SU-DHL-6 (cell line): Measurements from ENCODE around the gene ZNF672.
"Not testable (repeated sequence)": the region's sequence is repeated elsewhere in the genome, so short reads cannot be mapped to it uniquely, and the experiment has no call there.

ENCODE experiments used
- H2AFZ ChIP-seq: fragments of 200-600 bp; sonication (generic); 2 replicates; pipeline ENCODE4 v1.6.1; 2014; ENCODE audit warnings: low read depth, mild to moderate bottlenecking, moderate library complexity, mixed read lengths, antibody characterized with exemption, low read length; ENCODE audit not compliant: severe bottlenecking
- H3F3A ChIP-seq: fragments of 200-600 bp; shearing (Covaris generic); 2 replicates; pipeline ENCODE4 v1.6.0; 2016; ENCODE audit warnings: antibody characterized with exemption, mild to moderate bottlenecking; ENCODE audit not compliant: insufficient read depth
- H3K27ac ChIP-seq: fragments of 200-600 bp; sonication (generic); 2 replicates; pipeline ENCODE4 v1.5.1; 2016; ENCODE audit warnings: low read depth, mild to moderate bottlenecking, low read length, moderate library complexity, mixed read lengths
- H3K27me3 ChIP-seq: fragments of 200-600 bp; sonication (generic), shearing (Covaris generic); 2 replicates; pipeline ENCODE4 v1.6.0; 2014; ENCODE audit warnings: mild to moderate bottlenecking, low read length
- H3K36me3 ChIP-seq: fragments of 200-600 bp; sonication (generic); 2 replicates; pipeline ENCODE4 v1.6.1; 2014; ENCODE audit warnings: mild to moderate bottlenecking, low read length, mixed read lengths
- H3K4me2 ChIP-seq: fragments of 300-600, 200-600 bp; shearing (Covaris generic), sonication (generic); 2 replicates; pipeline ENCODE4 v1.6.0; 2014; ENCODE audit warnings: low read length, low read depth, mild to moderate bottlenecking; ENCODE audit not compliant: poor library complexity, severe bottlenecking
- H3K4me3 ChIP-seq: fragments of 200-600 bp; sonication (generic); 2 replicates; pipeline ENCODE4 v1.5.1; 2014; ENCODE audit warnings: antibody characterized with exemption, low read length, mild to moderate bottlenecking, mixed read lengths; ENCODE audit not compliant: insufficient read depth, poor library complexity, severe bottlenecking
- H3K79me2 ChIP-seq: fragments of 200-600 bp; sonication (generic); 2 replicates; pipeline ENCODE4 v1.6.1; 2014; ENCODE audit warnings: mild to moderate bottlenecking, low read length, moderate library complexity; ENCODE audit not compliant: insufficient read depth
- H3K9ac ChIP-seq: fragments of 200-600 bp; sonication (generic); 2 replicates; pipeline ENCODE4 v1.7.0; 2014; ENCODE audit warnings: mild to moderate bottlenecking, low read length
- H3K9me2 ChIP-seq: fragments of 200-600 bp; sonication (generic); replicated peaks from 2 replicates; pipeline ENCODE4 v1.6.1; 2014; ENCODE audit warnings: low read length; ENCODE audit not compliant: insufficient read depth
- H3K9me3 ChIP-seq: fragments of 200-600 bp; sonication (generic); 2 replicates; pipeline ENCODE4 v1.6.1; 2014; ENCODE audit warnings: low read length, mixed read lengths; ENCODE audit not compliant: insufficient read depth
- H4K20me1 ChIP-seq: fragments of 200-600 bp; sonication (generic); 2 replicates; pipeline ENCODE4 v1.6.1; 2014; ENCODE audit warnings: low read depth, mild to moderate bottlenecking, antibody characterized with exemption, low read length, moderate library complexity, mixed read lengths
- CTCF ChIP-seq: fragments of 200-600 bp; sonication (generic); IDR thresholded peaks from one replicate; pipeline ENCODE4 v1.5.1; 2017; ENCODE audit warnings: antibody characterized with exemption, mild to moderate bottlenecking, low read length, moderate library complexity; ENCODE audit not compliant: insufficient read depth, poor library complexity, severe bottlenecking
- EZH2phosphoT487 ChIP-seq: fragments of 200-600 bp; sonication (generic), shearing (Covaris generic); conservative IDR thresholded peaks from 2 replicates; pipeline ENCODE4 v1.6.1; 2018; ENCODE audit warnings: mild to moderate bottlenecking, antibody characterized with exemption, low read length, moderate library complexity, mixed read lengths

Gene ZNF672

DNA sequence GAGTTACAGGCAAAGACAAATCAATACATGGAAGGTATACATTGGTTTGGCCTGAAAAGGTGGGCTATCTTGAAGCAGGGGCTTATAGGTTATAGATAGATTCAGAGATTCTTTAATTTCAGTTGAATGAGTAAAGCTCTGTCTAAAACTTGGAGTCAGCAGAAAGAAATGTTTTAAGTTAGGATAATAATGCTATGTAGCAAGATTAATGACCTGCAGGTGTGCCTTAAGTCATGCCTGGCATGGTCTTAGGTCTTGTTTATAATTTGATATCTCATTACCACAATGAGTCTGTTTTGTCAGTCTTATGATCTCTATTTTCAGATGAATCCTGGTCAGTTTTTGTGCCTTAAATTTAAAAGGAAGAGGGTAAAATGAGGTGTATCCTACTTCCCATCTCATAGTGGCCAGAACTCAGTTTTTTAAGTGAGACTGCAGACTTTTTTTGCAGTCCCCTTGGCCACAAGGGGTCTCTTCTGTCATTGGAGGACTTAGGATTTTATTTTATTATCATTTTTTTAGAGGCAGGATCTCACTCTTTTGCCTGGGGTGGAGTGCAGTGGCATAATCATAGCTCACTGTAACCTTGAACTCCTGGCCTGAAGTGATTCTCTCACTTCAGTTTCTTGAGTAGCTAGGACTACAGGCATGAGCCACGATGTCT lies 46.7 kb downstream of the ZNF672 start:
- no peaks in the 10 kb centered on the region for H3K36me3 ChIP-seq
- TF ChIP-seq EZH2phosphoT487 (no peak), CTCF (peak; percentile 13)
- no peaks in the 10 kb centered on the region for H3K27me3 ChIP-seq
- no peak overlapping the region for H2AFZ ChIP-seq
- H3K9ac ChIP-seq, result no peak overlapping the region
- no peaks in the 10 kb centered on the region for H3K79me2 ChIP-seq
- no peaks in the 10 kb centered on the region for H3K9me3 ChIP-seq
- no peak overlapping the region for H3K4me3 ChIP-seq
- no peak overlapping the region for H3K4me2 ChIP-seq
- H3K27ac ChIP-seq, result no peak overlapping the region
- no peaks in the 10 kb centered on the region for H4K20me1 ChIP-seq
- no peaks in the 10 kb centered on the region for H3K9me2 ChIP-seq
- no peaks in the 10 kb centered on the region for H3F3A ChIP-seq

GRCh38 chr1:248885646-248886045 lies 47.6 kb downstream of the ZNF672 start:
- no peaks in the 10 kb centered on the region for H3K9me3 ChIP-seq
- H3K27me3 ChIP-seq, result no peaks in the 10 kb centered on the region
- H3K36me3 ChIP-seq, result no peaks in the 10 kb centered on the region
- no peak overlapping the region for H3K4me3 ChIP-seq
- H3K4me2 ChIP-seq, result no peak overlapping the region
- no peaks in the 10 kb centered on the region for H3F3A ChIP-seq
- H3K9me2 ChIP-seq, result no peaks in the 10 kb centered on the region
- no peak overlapping the region for H2AFZ ChIP-seq
- no peak overlapping the region for H3K9ac ChIP-seq
- no peak overlapping the region for H3K27ac ChIP-seq
- no peaks in the 10 kb centered on the region for H4K20me1 ChIP-seq
- no peaks in the 10 kb centered on the region for H3K79me2 ChIP-seq
- TF ChIP-seq CTCF, result no peak
- no peak for TF ChIP-seq EZH2phosphoT487

- no peak for TF ChIP-seq CTCF
- TF ChIP-seq EZH2phosphoT487, result no peak
- Histone ChIP-seq H3K36me3 (no peaks in the 10 kb centered on the region), H3K9me2 (no peaks in the 10 kb centered on the region), H3F3A (no peaks in the 10 kb centered on the region), H3K9me3 (no peaks in the 10 kb centered on the region), H3K79me2 (no peaks in the 10 kb centered on the region), H3K27me3 (no peaks in the 10 kb centered on the region), H4K20me1 (no peaks in the 10 kb centered on the region), H3K9ac (no peak overlapping the region), H3K4me3 (no peak overlapping the region), H3K27ac (no peak overlapping the region), H3K4me2 (no peak overlapping the region), H2AFZ (no peak overlapping the region)
These were observed 48.3 kb downstream of the ZNF672 start for GRCh38 chr1:248886237-248886895.

- H3K9me2 ChIP-seq, H3K27ac ChIP-seq, H3K4me2 ChIP-seq, H3K4me3 ChIP-seq, H3K79me2 ChIP-seq, H3F3A ChIP-seq, H3K36me3 ChIP-seq, H4K20me1 ChIP-seq, H3K9me3 ChIP-seq, H3K9ac ChIP-seq, H2AFZ ChIP-seq, H3K27me3 ChIP-seq: not testable (repeated sequence)
These were observed 51.9 kb downstream of the ZNF672 start for GRCh38 chr1:248889914-248890243.
